Measurements from ENCODE around the gene B3GALT6. TPM values are rescaled to one million over a fixed set of nuclear protein-coding genes. Genes with fewer than 3 reads are reported as not detected.

The B3GALT6 gene
- total and polyA plus RNA-seq, 4 donors: 1.2 to 9.0 (median 8.3) TPM

GRCh38 chr1:1231400-1232207, 433 bp upstream of the B3GALT6 start, which contains the start of gene SDF4:
Gene SDF4, minus strand, starts transcription at chr1:1232001. Its CDS starts 3,229 bp downstream, at chr1:1228772.
- H3K4me1 ChIP-seq (ENCODE audit: control insufficient read depth in 4 of 4, insufficient read depth in 4 of 4, low read length in 3 of 4): peaks cover 14 to 27% (median 23%) of the 10 kb centered on the region in 4 donors
- peak within 1 kb of the TSS; percentile 72 to 99 (median 92) for H3K4me3 ChIP-seq (ENCODE audit: low read depth in 1 of 3, low read length in 3 of 3)
- peaks cover 7 to 16% (median 9%) of the 10 kb centered on the region in 4 donors for H3K36me3 ChIP-seq (ENCODE audit: control insufficient read depth in 4 of 4, insufficient read depth in 3 of 4, low read depth in 1 of 4, low read length in 3 of 4)
- no peaks in the 10 kb centered on the region for H3K27me3 ChIP-seq (ENCODE audit: control insufficient read depth in 4 of 4, insufficient read depth in 4 of 4, low read length in 3 of 4)
- WGBS: under 1% methylated on average over 99 of the region's 99 CpGs
- H3K9me3 ChIP-seq (ENCODE audit: control insufficient read depth in 4 of 4, low read length in 3 of 4): no peaks in the 10 kb centered on the region
- TF ChIP-seq REST (IDR thresholded peaks at IDR 0.05): no peak
- TF ChIP-seq GABPA (IDR thresholded peaks at IDR 0.05 in 1 of 2, conservative IDR thresholded peaks at IDR 0.05 in 1 of 2): peak in 1 of 2 donors; percentile 55
- no peak for TF ChIP-seq FOXA2 (IDR thresholded peaks at IDR 0.05)
- no peak for TF ChIP-seq TAF1 (conservative IDR thresholded peaks at IDR 0.05)
- TF ChIP-seq JUND (IDR thresholded peaks at IDR 0.05): no peak
- no peak for TF ChIP-seq NR2F2 (IDR thresholded peaks at IDR 0.05)
- peak; percentile 28 for TF ChIP-seq SP1 (IDR thresholded peaks at IDR 0.05)
- TF ChIP-seq MAX (IDR thresholded peaks at IDR 0.05): no peak
- no peak for TF ChIP-seq ZBTB33 (IDR thresholded peaks at IDR 0.05)
- TF ChIP-seq RAD21 (IDR thresholded peaks at IDR 0.05): peak in 1 of 2 donors; percentile 26
- no peak for TF ChIP-seq CTCF (IDR thresholded peaks at IDR 0.05; ENCODE audit: low read depth, low read length, missing input control)
- TF ChIP-seq HNF4G (IDR thresholded peaks at IDR 0.05): no peak
- TF ChIP-seq FOXA1 (IDR thresholded peaks at IDR 0.05): no peak
- TF ChIP-seq RXRA (IDR thresholded peaks at IDR 0.05): no peak
- no peak for TF ChIP-seq HNF4A (conservative IDR thresholded peaks at IDR 0.05)
- TF ChIP-seq ATF3 (IDR thresholded peaks at IDR 0.05): no peak
- peak; percentile 98 for TF ChIP-seq YY1 (IDR thresholded peaks at IDR 0.05)
- peak within 1 kb of the TSS; percentile 71 to 88 for H3K27ac ChIP-seq (ENCODE audit: low read depth in 1 of 2, low read length in 2 of 2)
- DNase-seq (ENCODE audit: low spot score): peak; percentile 94
- peak within 1 kb of the TSS; percentile 87 to 99 for H3K9ac ChIP-seq (ENCODE audit: low read depth in 1 of 2, low read length in 2 of 2)
